ENCODE measurements around the gene CCNH. TPM values are rescaled to one million over a fixed set of nuclear protein-coding genes. Genes with fewer than 3 reads are reported as not detected.

Gene CCNH
- total RNA-seq, 3 donors from 2014 or later (not counting 1 experiment from before 2014, with no cell fraction given), result 171 to 305 (median 268) TPM

DNA sequence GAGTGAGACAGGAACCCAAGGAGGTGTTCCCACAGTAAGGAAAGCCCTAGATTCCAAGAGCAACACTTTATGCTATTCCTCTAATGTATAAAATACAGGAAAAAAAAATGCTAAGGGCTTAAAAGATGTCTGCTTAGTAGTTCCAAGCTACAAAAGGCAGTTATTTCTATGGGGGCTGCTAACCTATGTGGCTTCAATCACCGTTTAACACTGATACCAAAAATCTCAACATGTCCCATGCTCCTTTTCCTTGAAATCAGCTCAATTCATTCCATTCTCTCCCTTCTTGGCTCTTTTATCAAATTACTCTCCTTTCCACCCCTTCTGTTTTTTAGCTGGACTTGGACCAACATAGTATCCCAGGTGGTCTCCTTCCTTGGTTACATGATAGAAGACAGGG, 20.6 kb downstream of the CCNH start:
- Mint-ChIP-seq H3K9me3 (no peaks in the 10 kb centered on the region), H3K4me3 (no peak overlapping the region), H3K27ac (peak overlapping the region; percentile 42 to 93), H3K27me3 (ENCODE audit: low read depth in 2 of 2) (no peaks in the 10 kb centered on the region), H3K36me3 (peaks cover 37% of the 10 kb centered on the region), H3K4me1 (peaks cover 24 to 39% of the 10 kb centered on the region in 2 donors)
- Histone ChIP-seq H3K4me3 (ENCODE audit: low read length) (no peak overlapping the region), H3K36me3 (ENCODE audit: control insufficient read depth, insufficient read depth, low read length) (peaks cover 82% of the 10 kb centered on the region), H3K4me1 (ENCODE audit: control insufficient read depth, insufficient read depth, low read length) (peaks cover 6% of the 10 kb centered on the region), H3K27ac (ENCODE audit: low read length) (no peak overlapping the region), H3K9me3 (ENCODE audit: control insufficient read depth, insufficient read depth, low read length) (no peaks in the 10 kb centered on the region), H3K27me3 (ENCODE audit: control insufficient read depth, insufficient read depth, low read length) (no peaks in the 10 kb centered on the region)
- intact Hi-C loops (cut with micrococcal nuclease), result loop anchor here (5.0 kb wide), 1 partner anchor 125 kb away; the partner anchor contains the start of gene RASA1
- DNase-seq (no peak), ATAC-seq (no peak)
- 92% methylated on average over 1 of the region's 1 CpG for WGBS (ENCODE audit: insufficient coverage)
- TF ChIP-seq, protein P1, sequence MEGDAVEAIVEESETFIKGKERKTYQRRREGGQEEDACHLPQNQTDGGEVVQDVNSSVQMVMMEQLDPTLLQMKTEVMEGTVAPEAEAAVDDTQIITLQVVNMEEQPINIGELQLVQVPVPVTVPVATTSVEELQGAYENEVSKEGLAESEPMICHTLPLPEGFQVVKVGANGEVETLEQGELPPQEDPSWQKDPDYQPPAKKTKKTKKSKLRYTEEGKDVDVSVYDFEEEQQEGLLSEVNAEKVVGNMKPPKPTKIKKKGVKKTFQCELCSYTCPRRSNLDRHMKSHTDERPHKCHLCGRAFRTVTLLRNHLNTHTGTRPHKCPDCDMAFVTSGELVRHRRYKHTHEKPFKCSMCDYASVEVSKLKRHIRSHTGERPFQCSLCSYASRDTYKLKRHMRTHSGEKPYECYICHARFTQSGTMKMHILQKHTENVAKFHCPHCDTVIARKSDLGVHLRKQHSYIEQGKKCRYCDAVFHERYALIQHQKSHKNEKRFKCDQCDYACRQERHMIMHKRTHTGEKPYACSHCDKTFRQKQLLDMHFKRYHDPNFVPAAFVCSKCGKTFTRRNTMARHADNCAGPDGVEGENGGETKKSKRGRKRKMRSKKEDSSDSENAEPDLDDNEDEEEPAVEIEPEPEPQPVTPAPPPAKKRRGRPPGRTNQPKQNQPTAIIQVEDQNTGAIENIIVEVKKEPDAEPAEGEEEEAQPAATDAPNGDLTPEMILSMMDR (IDR thresholded peaks at IDR 0.05), result no peak

DNA sequence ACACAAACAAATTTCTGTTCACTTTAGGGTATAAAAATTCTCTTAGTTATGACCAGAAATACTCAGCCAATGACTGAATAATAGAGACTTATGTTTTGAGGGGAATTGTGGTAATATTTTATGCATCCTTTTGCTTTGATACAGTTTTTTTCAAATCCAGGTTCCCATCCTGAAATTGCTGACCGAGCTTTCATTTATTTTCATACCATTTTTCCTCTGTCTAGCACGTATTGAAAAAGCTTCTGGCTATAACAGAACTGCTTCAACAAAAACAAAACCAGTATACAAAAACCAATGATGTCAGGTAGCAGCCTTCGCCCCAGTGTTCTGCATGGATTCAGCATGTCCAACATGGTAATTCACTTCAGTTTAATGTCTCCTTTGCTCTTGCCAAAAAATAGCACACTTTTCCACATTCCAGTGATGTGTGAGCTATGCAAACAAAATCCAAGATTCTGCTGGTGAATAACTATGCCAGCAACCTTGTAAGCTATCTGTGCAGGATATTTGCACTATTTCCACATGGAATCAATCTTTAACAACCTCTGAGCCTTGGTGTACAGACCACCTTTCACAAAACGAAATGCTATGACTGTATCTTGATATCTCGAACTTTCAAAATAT, 22.0 kb downstream of the CCNH start:
- ATAC-seq (no peak), DNase-seq (no peak)
- no peak overlapping the region for H3K4me3 ChIP-seq (ENCODE audit: low read length)
- TF ChIP-seq, protein P1 (IDR thresholded peaks at IDR 0.05), result no peak
- H3K27me3 Mint-ChIP-seq (ENCODE audit: low read depth in 2 of 2), result no peaks in the 10 kb centered on the region
- H3K9me3 ChIP-seq (ENCODE audit: control insufficient read depth, insufficient read depth, low read length), result no peaks in the 10 kb centered on the region
- H3K4me1 ChIP-seq (ENCODE audit: control insufficient read depth, insufficient read depth, low read length), result peaks cover 6% of the 10 kb centered on the region
- H3K36me3 ChIP-seq (ENCODE audit: control insufficient read depth, insufficient read depth, low read length), result peaks cover 89% of the 10 kb centered on the region
- H3K4me3 Mint-ChIP-seq, result peak overlapping the region; percentile 22
- no peaks in the 10 kb centered on the region for H3K9me3 Mint-ChIP-seq
- peaks cover 24 to 39% of the 10 kb centered on the region in 2 donors for H3K4me1 Mint-ChIP-seq
- H3K27ac ChIP-seq (ENCODE audit: low read length), result no peak overlapping the region
- no peaks in the 10 kb centered on the region for H3K27me3 ChIP-seq (ENCODE audit: control insufficient read depth, insufficient read depth, low read length)
- WGBS (ENCODE audit: insufficient coverage), result 97% methylated on average over 5 of the region's 5 CpGs
- intact Hi-C loops (cut with micrococcal nuclease), result loop anchor here (5.0 kb wide), 1 partner anchor 123 kb away; the partner anchor contains the start of gene RASA1
- H3K36me3 Mint-ChIP-seq, result peaks cover 43% of the 10 kb centered on the region
- H3K27ac Mint-ChIP-seq, result peak overlapping the region; percentile 89 to 93

DNA sequence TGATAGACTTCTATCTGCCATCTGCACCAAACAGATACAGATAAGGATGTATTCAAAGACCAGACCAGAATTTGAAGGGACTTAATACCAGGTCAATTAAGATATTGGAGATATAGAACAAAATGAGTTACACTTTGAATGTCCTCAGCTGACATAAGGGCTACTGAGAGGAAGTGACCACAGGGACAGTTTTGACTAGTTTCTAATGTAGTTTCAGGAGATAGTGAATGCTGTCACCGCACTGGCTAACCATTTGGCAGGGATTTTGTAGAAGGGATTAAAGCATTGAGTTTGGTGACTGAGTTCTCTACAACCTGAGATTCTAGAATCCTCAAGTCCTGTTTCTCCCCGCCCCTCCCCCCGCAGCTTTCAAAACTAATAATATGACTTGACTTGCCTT, 22.7 kb downstream of the CCNH start:
- H3K4me3 Mint-ChIP-seq, result peak overlapping the region; percentile 73
- peaks cover 41% of the 10 kb centered on the region for H3K36me3 Mint-ChIP-seq

More for the DNA sequence above, 22.7 kb downstream of the CCNH start:
- no peaks in the 10 kb centered on the region for H3K27me3 Mint-ChIP-seq (ENCODE audit: low read depth in 2 of 2)
- Histone ChIP-seq H3K9me3 (ENCODE audit: control insufficient read depth, insufficient read depth, low read length) (no peaks in the 10 kb centered on the region), H3K4me3 (ENCODE audit: low read length) (no peak overlapping the region), H3K27ac (ENCODE audit: low read length) (peak overlapping the region; percentile 49), H3K4me1 (ENCODE audit: control insufficient read depth, insufficient read depth, low read length) (peaks cover 6% of the 10 kb centered on the region), H3K36me3 (ENCODE audit: control insufficient read depth, insufficient read depth, low read length) (peaks cover 88% of the 10 kb centered on the region), H3K27me3 (ENCODE audit: control insufficient read depth, insufficient read depth, low read length) (no peaks in the 10 kb centered on the region)
- TF ChIP-seq, protein P1 (IDR thresholded peaks at IDR 0.05), result no peak
- peak in 2 of 3 donors; percentile 9 to 13 for ATAC-seq
- 100% methylated on average over 1 of the region's 3 CpGs for WGBS (ENCODE audit: insufficient coverage)
- peaks cover 24 to 36% of the 10 kb centered on the region in 2 donors for H3K4me1 Mint-ChIP-seq
- intact Hi-C loops (cut with micrococcal nuclease), result loop anchor here (5.0 kb wide), 1 partner anchor 123 kb away; the partner anchor contains the start of gene RASA1
- DNase-seq, result no peak
- peak overlapping the region; percentile 89 to 93 for H3K27ac Mint-ChIP-seq
- no peaks in the 10 kb centered on the region for H3K9me3 Mint-ChIP-seq

Measured in natural killer cell (primary cell).